ENCODE data around the gene AFF2.
"Not testable (repeated sequence)": the region's sequence is repeated elsewhere in the genome, so short reads cannot be mapped to it uniquely, and the experiment has no call there.

Gene AFF2

DNA sequence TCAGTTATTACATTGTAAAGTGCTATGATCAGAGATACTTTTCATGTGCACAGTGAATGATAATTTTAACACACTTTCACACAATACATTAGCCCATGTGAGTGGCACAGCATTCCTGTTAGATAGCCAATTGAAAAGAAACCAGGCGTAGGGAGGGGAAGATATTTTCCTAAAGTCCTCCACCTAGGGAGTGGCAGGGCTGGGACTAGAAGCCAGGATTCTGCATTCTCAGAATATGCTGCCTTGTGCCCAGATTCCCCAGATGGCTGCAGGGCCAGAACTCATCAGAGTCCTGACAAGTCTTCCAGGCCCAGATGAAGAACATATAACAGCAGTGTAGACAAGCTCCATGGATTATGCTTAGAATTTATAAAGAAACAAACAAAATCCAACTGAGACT lies 350.2 kb downstream of the AFF2 start:
- no peak for DNase-seq (ENCODE audit: low read depth in 2 of 2)

DNA sequence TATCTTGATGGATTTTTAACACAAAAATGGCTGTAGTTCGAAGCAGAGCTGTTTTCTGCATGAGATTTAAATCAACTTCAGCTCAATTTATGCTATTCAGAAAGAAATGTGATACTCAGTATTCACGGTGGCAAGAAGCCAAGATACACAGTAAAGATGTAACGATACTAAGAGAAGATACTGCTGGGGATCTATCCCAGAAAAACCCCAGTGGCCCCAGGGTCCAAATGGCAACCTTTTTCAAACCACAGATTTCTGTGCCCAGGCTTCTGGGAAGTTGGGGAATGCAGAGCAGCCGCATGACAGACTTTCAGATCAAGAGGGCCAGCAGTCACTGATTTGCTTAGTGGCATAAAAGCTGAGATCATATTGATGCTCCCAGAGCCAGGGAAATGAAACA lies 353.9 kb downstream of the AFF2 start:
- no peak for DNase-seq (ENCODE audit: low read depth in 2 of 2)

- DNase-seq (ENCODE audit: low read depth in 2 of 2): no peak
Measured at GRCh38 chrX:148856505-148856904, 356.1 kb downstream of the AFF2 start.

DNA sequence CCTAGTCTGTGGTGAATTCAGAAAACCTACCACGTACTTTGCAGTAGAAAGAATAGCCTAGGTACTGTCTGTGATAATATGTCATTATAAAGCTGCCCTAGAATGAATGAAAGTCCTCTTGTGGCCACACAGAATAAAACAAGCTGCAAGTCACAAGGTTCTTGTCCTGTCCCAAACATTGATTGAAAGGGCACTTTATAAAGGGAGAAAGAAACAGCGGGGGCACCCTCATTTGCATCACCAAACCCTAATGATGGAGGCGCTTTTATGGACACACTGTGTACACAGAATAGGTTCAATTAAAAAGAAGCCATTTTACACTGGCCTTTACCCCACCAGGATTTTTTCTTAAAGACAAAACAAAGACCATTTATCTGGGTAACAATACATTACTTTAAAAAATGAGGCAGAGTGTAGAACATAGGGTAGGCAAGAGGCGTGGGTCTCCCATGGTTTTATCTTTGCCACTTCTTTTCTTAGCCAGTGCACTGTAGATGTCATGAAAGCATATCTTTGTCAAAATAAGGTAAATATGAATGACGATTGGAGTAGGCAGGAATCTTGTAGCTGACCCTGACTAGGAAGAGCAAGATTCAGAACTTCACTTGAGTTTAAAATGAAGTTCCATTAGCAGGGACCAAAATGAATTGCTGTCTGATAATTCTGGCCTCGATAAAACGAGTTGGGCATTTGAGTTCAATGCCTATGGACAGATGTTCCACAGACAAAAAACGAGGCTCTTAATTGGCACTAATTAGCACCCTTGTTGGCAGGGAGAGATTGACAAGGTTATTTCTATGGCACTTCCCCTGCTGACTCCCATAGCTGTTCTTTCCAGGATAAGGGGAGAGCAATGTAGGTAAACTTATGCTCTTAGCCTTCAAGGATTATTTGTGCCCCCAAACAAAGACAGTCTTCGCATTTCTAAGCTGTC lies 365.1 kb downstream of the AFF2 start:
- DNase-seq (ENCODE audit: low read depth in 2 of 2): no peak

DNA sequence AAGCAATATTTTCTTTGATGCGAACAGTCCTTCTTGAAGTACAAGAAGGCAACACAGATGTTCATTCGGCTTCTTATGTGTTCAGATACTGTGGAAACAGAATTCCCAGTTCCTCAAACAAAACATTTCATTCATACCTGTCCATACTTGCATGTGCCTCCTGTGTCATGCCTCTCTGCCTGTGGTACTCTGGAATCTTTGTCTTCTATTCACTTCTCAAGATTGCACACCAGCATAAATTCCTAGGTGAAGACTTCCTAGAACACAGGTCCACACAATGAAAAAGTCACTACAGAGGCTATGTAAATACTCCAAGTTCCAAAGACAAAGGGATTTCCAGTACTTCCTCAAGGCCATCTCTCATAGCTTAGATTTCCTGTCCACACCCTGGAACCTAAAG lies 367.2 kb downstream of the AFF2 start:
- DNase-seq (ENCODE audit: low read depth in 2 of 2): no peak

DNA sequence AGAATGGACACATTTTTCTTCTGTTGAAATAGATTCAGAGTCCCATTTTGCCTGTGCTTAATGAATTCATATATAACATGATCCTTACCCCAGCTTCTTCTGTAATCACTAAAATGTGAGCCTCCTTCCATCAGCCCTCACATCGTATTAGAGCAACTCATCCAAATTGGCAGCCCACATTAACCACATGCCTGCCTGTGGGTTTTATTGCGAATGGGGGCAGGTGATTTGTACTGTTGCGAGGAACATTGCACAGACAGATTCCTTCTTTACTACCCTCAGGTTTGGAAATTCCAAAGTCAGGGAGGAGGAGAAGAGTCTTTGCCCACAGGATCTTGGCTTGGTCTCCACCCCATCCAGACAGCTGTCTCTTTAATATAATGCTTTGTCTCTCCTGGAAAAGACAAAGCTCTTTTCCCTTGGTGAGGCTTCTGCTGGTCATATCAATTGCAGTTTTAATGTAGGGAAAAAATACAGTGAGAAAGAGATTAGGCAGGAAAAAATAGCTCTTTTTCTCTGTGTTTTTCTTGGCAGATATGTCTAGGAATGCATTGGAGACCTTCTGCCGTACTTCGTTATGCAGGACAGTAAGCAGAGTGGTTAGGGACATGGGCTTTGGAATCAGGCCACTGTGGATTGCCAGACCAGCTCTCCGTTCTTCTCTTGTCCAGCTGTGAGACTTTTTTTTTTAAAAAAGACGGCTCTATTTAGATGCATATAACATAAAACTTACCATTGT lies 371.2 kb downstream of the AFF2 start:
- no peak for DNase-seq (ENCODE audit: low read depth in 2 of 2)

DNA sequence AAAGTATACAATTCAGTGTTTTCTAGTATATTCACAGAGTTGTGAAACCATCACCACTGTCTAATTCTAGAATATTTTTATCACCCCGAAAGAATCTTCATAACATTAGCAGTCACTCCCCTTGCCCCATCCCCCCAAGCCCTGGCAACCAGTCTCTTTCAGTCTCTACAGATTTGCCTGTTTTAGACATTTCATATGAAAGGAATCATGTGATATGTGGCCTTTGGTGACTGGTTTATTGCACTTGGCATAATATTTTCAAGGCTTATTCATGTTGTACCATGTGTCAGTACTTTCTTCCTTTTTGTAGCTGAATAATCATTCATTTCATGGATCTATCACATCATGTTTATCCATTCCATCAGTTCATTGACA lies 371.7 kb downstream of the AFF2 start:
- no peak for DNase-seq (ENCODE audit: low read depth in 2 of 2)

DNA sequence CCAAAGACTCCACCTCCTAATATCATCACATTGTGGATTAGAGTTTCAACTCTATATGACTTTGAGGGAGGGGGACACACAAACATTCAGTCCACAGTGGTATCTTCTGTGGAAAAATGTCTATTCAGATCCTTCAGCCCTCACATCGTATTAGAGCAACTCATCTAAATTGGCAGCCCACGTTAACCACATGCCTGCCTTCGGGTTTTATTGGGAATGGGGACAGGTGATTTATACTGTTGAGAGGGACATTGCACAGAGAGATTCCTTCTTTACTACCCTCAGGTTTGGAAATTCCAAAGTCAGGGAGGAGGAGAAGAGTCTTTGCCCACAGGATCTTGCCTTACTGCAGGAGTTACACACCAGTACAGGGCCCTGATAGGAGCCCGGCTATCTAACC lies 372.5 kb downstream of the AFF2 start:
- no peak for DNase-seq (ENCODE audit: low read depth in 2 of 2)

DNA sequence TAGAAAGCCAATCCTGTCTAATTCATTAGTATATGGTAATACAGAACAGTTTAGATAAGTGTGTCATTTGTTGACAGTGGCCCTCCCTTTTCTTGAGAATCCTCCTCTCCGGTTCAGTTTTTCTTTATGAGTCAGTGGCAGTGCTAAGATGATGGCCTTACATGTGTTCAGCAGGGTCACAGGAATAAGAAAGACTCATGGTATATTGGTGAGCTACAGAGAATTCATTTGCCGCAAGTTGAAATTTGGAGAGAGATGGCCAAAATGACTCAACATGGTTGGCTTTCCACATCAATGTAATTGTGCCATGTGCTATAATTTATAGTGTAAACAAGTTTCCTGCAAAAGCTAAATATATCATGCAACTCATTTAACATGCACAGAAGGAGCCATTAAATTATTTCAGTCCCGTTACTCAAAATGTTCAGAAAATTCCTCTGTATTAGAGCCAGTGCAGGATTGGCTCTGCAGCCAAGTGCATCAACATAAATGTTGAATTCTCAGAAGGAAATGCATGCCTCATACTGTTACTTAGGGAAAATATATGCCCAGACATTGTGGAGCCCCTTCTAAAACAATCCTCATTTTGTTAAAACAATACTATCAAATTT lies 374.3 kb downstream of the AFF2 start:
- DNase-seq (ENCODE audit: low read depth in 2 of 2): no peak

DNA sequence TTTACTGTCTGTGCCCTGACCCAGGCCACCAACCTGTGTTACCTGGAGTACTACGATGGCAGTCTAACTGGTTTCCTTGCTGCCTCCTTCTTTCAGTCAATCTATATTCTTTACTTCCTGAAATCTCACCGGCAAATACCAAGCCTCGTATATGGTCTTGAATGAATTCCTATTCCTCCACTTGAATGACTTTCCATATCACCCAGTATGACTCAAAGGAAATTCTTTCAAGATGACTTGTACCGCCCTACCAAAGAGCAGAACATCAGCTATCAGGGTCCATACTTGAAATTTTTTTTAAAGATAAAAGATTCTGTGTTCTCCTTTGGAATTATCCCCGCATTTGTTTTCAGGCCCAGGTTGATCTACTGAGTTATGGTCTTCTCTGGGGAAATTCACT lies 378.0 kb downstream of the AFF2 start:
- no peak for DNase-seq (ENCODE audit: low read depth in 2 of 2)

GRCh38 chrX:148885203-148885602 lies 384.8 kb downstream of the AFF2 start:
- no peak for DNase-seq (ENCODE audit: low read depth in 2 of 2)

DNA sequence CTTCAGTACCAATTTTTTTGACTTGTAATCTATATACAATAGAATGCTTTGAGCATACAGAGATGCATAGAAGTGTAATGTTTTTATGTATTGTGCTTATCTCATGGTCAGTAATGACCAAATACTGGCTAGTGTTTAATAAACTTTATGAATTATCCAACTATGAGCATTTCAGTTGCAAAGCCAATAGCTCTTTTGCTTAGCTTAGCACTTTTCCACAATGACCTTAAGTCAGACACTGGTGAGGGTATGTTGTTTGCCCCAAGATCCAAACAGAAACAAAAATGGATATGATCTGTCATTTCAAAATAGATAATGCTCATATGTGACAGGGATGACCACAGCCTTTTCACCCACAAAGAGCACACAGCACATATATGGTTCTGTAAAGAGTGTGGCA lies 393.0 kb downstream of the AFF2 start:
- no peak for DNase-seq (ENCODE audit: low read depth in 2 of 2)

DNA sequence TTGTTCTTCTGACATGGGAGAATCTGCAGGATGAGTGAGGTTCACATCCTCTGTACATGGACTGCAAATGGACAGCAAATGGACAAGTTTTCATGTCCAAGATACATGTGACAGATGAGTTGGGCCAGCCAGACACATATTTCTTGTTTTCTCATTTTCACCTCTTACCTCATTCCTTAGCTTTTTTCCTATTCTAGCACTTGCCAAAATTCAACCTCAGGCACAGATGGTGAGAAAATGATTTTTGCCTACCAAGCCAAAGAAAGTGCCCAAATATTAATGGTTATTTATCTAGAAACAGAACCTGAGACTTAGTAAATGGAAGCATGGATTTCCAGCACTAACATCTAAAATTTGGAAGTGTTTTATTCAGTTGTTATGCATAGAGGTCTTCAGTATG lies 402.2 kb downstream of the AFF2 start:
- DNase-seq (ENCODE audit: low read depth in 2 of 2): no peak

- DNase-seq (ENCODE audit: low read depth in 2 of 2): no peak
Measured at GRCh38 chrX:148903176-148903575, 402.8 kb downstream of the AFF2 start.

GRCh38 chrX:148904421-148905111 lies 404.1 kb downstream of the AFF2 start:
- no peak for DNase-seq (ENCODE audit: low read depth in 2 of 2)

DNA sequence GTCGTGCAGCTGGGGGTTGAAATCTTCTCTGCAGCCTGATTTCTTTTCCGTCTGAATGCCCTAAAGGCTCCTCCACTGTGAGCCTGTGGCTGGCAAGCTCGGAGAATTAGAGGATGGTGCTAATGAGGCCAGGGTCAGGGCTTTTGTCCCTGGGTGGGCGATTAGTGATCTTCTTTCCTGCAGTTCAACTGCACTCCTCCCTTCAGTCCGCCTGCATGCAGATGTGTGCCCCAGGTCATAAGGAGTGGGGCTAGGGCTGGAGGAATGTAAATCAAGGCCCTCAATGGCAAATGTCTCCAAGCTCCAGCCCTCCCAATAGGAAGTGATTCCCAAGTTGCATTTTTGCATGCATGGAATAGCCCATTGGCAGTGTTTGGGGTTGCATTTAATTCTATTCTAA lies 405.0 kb downstream of the AFF2 start:
- no peak for DNase-seq (ENCODE audit: low read depth in 2 of 2)

DNA sequence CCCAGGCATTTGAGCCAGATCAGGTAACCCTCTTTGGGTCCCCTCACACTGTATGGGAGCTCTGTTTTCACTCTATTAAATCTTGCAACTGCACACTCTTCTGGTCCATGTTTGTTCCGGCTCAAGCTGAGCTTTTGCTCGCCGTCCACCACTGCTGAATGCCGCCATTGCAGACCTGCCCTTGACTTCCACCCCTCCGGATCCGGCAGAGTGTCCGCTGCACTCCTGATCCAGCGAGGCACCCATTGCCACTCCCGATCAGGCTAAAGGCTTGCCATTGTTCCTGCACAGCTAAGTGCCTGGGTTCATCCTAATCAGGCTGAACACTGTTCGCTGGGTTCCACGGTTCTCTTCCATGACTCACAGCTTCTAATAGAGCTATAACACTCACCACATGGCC lies 406.2 kb downstream of the AFF2 start:
- DNase-seq (ENCODE audit: low read depth in 2 of 2): not testable (repeated sequence)

DNA sequence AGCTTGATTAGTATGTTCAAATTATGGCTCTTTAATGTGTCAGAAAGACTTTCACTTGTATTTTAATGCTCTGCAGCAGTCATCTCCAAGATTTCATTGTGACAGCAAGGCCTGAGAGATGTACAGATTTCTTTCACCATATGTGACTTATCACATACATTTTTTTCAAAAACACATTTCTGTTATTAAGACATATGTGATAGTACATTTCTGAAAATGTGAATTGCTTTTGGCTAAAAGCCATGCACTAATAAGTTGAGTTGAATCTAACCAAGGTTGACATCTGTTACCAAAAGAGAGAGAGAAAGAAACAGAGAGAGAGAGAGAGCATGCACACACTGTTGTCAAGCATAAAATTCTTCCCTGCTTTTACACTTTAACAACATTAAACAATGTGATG lies 409.3 kb downstream of the AFF2 start:
- DNase-seq (ENCODE audit: low read depth in 2 of 2): no peak

- no peak for DNase-seq (ENCODE audit: low read depth in 2 of 2)
Measured at GRCh38 chrX:148913971-148914370, 413.6 kb downstream of the AFF2 start.

GRCh38 chrX:148914783-148915182 lies 414.4 kb downstream of the AFF2 start:
- DNase-seq (ENCODE audit: low read depth in 2 of 2): no peak

GRCh38 chrX:148915474-148915873 lies 415.1 kb downstream of the AFF2 start:
- DNase-seq (ENCODE audit: low read depth in 2 of 2): no peak

DNA sequence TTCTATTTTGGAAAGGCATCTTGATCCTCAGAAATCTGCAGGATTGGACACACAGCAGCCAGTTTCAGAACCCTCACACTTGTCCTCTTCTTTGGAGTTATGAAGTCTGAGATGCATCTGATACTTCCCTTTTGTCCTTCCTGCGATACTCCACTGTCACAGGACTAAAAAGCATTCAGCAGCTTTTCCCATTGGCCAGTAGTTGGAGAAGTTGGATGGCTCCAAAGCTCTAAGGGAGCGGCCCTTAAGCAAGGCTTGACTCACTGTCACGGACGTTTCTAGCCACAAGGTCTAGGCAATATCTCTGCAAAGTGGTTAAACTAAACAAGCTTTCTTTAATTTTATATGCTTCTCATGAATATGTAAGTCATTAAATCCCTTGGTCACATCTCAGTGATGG lies 417.0 kb downstream of the AFF2 start:
- no peak for DNase-seq (ENCODE audit: low read depth in 2 of 2)
